ENCODE results near the gene NHLH2.

The NHLH2 gene

GRCh38 chr1:115877511-115877910 is 36.6 kb upstream of the NHLH2 start:
- H3K4me3 ChIP-seq (ENCODE audit: low read depth, low read length), result no peak overlapping the region
- DNase-seq (ENCODE audit: low read depth), result peak; percentile 2
- TF ChIP-seq CTCF (conservative IDR thresholded peaks at IDR 0.05; ENCODE audit: low read depth, low read length), result no peak

GRCh38 chr1:115874904-115875303 is 34.0 kb upstream of the NHLH2 start:
- DNase-seq (ENCODE audit: low read depth), result peak; percentile 42
- H3K4me3 ChIP-seq (ENCODE audit: low read depth, low read length), result no peak overlapping the region
- no peak for TF ChIP-seq CTCF (conservative IDR thresholded peaks at IDR 0.05; ENCODE audit: low read depth, low read length)

- no peak for TF ChIP-seq CTCF (conservative IDR thresholded peaks at IDR 0.05; ENCODE audit: low read depth, low read length)
- DNase-seq (ENCODE audit: low read depth), result no peak
- H3K4me3 ChIP-seq (ENCODE audit: low read depth, low read length), result no peak overlapping the region
Observed at GRCh38 chr1:115874497-115874896, 33.6 kb upstream of the NHLH2 start.

- DNase-seq (ENCODE audit: low read depth), result no peak
- no peak for TF ChIP-seq CTCF (conservative IDR thresholded peaks at IDR 0.05; ENCODE audit: low read depth, low read length)
- H3K4me3 ChIP-seq (ENCODE audit: low read depth, low read length), result no peak overlapping the region
Observed at GRCh38 chr1:115873184-115873583, 32.3 kb upstream of the NHLH2 start.

GRCh38 chr1:115869064-115869463 is 28.1 kb upstream of the NHLH2 start:
- no peak for TF ChIP-seq CTCF (conservative IDR thresholded peaks at IDR 0.05; ENCODE audit: low read depth, low read length)
- H3K4me3 ChIP-seq (ENCODE audit: low read depth, low read length), result no peak overlapping the region
- no peak for DNase-seq (ENCODE audit: low read depth)

GRCh38 chr1:115867216-115867615 is 26.3 kb upstream of the NHLH2 start:
- no peak for TF ChIP-seq CTCF (conservative IDR thresholded peaks at IDR 0.05; ENCODE audit: low read depth, low read length)
- H3K4me3 ChIP-seq (ENCODE audit: low read depth, low read length), result no peak overlapping the region
- DNase-seq (ENCODE audit: low read depth), result no peak

GRCh38 chr1:115865704-115866380 is 24.9 kb upstream of the NHLH2 start:
- no peak for DNase-seq (ENCODE audit: low read depth)
- TF ChIP-seq CTCF (conservative IDR thresholded peaks at IDR 0.05; ENCODE audit: low read depth, low read length), result no peak

More at GRCh38 chr1:115865704-115866380, 24.9 kb upstream of the NHLH2 start:
- H3K4me3 ChIP-seq (ENCODE audit: low read depth, low read length), result no peak overlapping the region
